ENCODE results near the gene SENP2.

Gene SENP2

GRCh38 chr3:185583925-185584324 is 2.2 kb upstream of the SENP2 start:
- no peak for DNase-seq (ENCODE audit: low spot score)
- ChIA-PET POLR2A (ENCODE audit: low non-redundant PET) (no interaction called here), CTCF (no interaction called here)

GRCh38 chr3:185584686-185585085 is 1.4 kb upstream of the SENP2 start:
- CTCF ChIA-PET, result no interaction called here
- peak overlapping the region; percentile 41 for H3K27ac ChIP-seq
- TF ChIP-seq CTCF (conservative IDR thresholded peaks at IDR 0.05; ENCODE audit: low read depth), result no peak
- no peak for DNase-seq (ENCODE audit: low spot score)
- POLR2A ChIA-PET (ENCODE audit: low non-redundant PET), result no interaction called here

More at GRCh38 chr3:185583925-185584324, 2.2 kb upstream of the SENP2 start:
- no peak for TF ChIP-seq CTCF (conservative IDR thresholded peaks at IDR 0.05; ENCODE audit: low read depth)
- no peak overlapping the region for H3K27ac ChIP-seq

GRCh38 chr3:185585518-185585858 is 607 bp upstream of the SENP2 start:
- DNase-seq (ENCODE audit: low spot score), result no peak
- H3K27ac ChIP-seq, result peak overlapping the region; percentile 82
- ChIA-PET POLR2A (ENCODE audit: low non-redundant PET) (interaction anchor here (0.6 kb wide), 3 partner anchors 19 to 1031 kb away, joined by 3 to 5 read pairs (median 3); partner anchors contain the start of gene TMEM41A), CTCF (interaction anchor here (1.0 to 1.2 kb wide), 2 partner anchors 11 to 124 kb away, joined by 3 to 6 read pairs; no protein-coding TSS in a partner anchor)
- TF ChIP-seq CTCF (conservative IDR thresholded peaks at IDR 0.05; ENCODE audit: low read depth), result no peak

GRCh38 chr3:185586686-185587039 is 568 bp downstream of the SENP2 start:
- no peak for DNase-seq (ENCODE audit: low spot score)
- CTCF ChIA-PET, result interaction anchor here (0.5 to 1.2 kb wide), 8 partner anchors 12 to 441 kb away, joined by 3 to 9 read pairs (median 4); no protein-coding TSS in a partner anchor
- POLR2A ChIA-PET (ENCODE audit: low non-redundant PET), result interaction anchor here (0.6 to 1.7 kb wide), 2 partner anchors 26 to 89 kb away, joined by 3 read pairs; no protein-coding TSS in a partner anchor
- H3K27ac ChIP-seq, result peak overlapping the region; percentile 82
- no peak for TF ChIP-seq CTCF (conservative IDR thresholded peaks at IDR 0.05; ENCODE audit: low read depth)

DNA sequence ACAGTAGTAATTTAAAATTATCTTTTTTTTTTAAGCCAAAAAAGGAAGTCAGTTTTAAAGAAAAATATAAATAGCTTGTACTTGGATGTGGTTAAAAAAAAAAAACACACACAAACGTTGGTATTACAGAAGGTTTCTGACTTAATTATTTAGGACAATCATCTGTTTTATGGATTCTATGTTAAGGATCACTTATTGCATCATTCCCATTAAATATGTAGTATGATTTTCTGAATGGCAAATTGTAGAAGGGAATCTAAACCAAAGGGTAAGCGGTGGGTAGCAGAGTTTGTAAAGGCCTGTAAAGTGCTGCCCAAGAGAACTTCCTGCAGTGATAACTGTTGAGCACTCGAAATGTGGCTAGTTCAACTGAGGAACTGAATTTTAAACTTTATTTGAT is 8.0 kb downstream of the SENP2 start:
- TF ChIP-seq CTCF (conservative IDR thresholded peaks at IDR 0.05; ENCODE audit: low read depth), result no peak
- CTCF ChIA-PET, result interaction anchor here (0.6 kb wide), 2 partner anchors 181 to 1143 kb away, joined by 3 to 6 read pairs; no protein-coding TSS in a partner anchor
- H3K27ac ChIP-seq, result no peak overlapping the region
- no peak for DNase-seq (ENCODE audit: low spot score)
- POLR2A ChIA-PET (ENCODE audit: low non-redundant PET), result no interaction called here

- POLR2A ChIA-PET (ENCODE audit: low non-redundant PET), result no interaction called here
- no peak for TF ChIP-seq CTCF (conservative IDR thresholded peaks at IDR 0.05; ENCODE audit: low read depth)
- DNase-seq (ENCODE audit: low spot score), result no peak
- H3K27ac ChIP-seq, result no peak overlapping the region
- CTCF ChIA-PET, result interaction anchor here (0.7 kb wide), 1 partner anchor 30 kb away, joined by 4 read pairs; no protein-coding TSS in a partner anchor
Measured at GRCh38 chr3:185595526-185595925, 9.4 kb downstream of the SENP2 start.
